Endothelial cell of coronary artery (primary cell): Measurements from ENCODE around the gene RPLP2. TPM values are rescaled to one million over a fixed set of nuclear protein-coding genes. Genes with fewer than 3 reads are reported as not detected.

Source experiments
- total RNA-seq: library from RNA; depleted of rRNA; stranded (reverse); fragments of >200 nt; gene quantifications from 2 replicates; pipeline ENCODE4 v1.2.3, GENCODE V29; 2014

RPLP2 gene
- total RNA-seq: 353 and 358 TPM in 2 replicates

GRCh38 chr11:809287-810039 lies at the start of gene RPLP2:
Gene RPLP2, plus strand, starts transcription at chr11:809967. Its CDS starts 268 bp downstream, at chr11:810235.

DNA sequence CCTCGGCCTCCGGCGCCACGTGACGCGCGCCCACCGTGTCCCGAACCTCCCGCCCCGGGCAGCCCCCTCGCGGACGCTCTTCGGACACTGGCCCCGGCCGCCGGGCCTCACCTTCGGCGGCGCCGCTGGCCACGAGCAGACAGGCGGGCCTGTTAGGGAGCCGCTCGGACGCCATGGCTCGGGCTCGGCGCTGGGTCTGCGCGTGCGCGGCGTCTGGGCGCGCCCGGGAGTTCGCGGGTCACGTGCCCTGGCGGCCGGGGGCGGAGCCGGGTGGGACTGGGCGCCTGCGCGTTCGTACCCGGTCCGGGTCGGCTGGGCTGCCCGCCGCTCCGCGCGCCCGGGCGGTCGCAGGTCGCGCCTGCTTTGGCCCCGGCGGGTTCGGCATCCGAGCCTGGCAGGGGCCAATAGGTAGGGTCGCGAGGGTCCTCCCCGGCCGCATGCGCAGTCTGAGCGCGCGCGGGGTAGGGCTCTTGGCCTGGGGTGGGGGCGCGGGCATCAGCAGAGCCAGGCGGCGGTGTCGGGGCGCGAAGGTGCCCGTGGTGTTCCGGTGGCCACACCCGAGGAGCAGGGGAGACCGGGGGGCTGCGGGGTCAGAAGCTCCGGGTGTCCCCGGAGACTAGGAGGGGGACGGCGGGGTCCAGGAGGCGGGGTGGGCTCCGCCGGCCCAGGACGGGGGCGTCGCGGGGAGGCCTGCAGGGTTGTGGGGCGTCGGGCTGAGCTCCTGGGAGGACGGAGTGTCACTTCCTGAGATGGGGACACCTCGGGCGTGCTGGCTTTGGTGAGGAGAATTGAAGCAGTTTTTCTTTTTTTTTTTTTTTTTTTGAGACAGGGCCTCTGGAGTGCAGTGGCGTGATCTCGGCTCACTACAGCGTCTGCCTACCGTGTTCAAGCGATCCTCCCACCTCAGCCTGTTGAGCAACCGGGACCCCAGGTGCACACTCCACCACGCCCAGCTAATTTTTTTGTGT lies 32.2 kb upstream of the RPLP2 start, which contains the start of gene GATD1:
TSS of gene GATD1 (minus strand) at position 200 of the 968 bp plus-strand sequence. CDS start at position 175, 25 bp downstream.

GRCh38 chr11:789943-790342 lies 19.8 kb upstream of the RPLP2 start, which contains the start of gene CEND1:
Gene CEND1, minus strand, starts transcription at chr11:790090. Its CDS starts 1,514 bp downstream, at chr11:788576.

DNA sequence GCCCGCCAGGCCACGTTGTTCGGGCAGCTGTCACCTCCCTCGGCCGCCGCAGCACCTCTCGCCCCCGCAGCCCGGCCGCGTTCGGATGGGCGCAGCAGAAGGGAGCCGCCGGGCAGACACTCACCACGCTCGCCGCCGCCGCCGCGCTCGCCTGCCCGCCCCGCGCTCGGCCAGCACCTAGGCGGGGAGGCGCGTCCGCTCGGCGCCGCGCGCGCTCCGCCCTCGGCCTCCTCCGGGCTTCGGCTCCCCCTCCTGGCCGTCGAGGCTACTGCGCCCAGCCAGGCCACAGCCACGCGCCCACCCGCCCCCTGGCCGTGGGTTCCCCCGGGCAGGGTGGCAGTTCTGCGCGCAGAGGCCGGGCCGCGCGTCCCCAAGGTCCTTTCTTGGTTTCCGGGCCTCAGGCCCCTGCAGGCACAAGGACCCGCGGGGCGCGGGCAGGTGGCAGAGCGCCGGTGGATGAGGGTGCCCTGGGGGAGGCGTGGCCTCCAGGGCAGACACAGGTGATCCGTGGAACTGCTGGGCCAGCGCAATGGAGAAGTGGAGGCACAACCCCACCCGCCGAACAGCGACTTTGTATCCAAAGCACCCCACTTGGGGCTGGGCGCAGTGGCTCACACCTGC lies 11.6 kb upstream of the RPLP2 start, which contains the start of gene SLC25A22:
TSS of gene SLC25A22 (minus strand) at position 189 of the 621 bp plus-strand sequence. CDS start 3,275 bp downstream, outside the sequence.

DNA sequence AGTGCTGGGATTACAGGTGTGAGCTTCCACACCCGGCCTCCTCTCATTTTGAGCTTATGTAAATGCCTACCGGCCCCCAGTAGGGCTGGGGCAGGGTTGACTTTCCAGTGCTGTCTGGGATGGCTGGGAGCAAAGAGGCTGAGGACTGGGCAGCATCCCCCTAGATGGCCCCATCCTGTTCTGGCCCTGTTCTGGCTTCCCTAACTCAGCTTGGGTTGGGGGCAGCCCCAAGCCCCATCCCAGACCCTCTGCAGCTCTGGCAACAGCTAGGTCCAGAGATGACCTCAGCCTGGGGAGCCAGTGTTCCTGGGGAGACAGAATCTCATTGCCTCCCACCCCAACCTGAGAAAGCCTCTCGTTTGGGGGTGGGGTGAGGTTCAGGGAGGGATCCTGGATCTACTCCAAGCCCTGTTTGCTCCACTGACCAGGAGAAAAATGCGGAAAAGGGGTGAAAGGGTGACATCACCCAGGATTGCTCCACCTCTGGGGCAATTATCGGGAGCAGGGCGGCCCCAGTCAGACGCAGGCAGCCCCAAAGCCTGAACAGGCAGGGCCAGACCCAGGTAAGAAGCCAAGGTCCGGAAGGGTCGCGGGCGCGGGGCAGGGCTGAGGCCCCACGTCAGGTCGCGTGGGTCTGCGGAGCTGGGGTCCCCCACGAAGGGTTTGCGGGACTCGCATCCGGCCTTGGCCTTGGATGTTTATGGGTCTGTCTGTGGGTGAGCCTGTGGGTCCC lies 8.8 kb downstream of the RPLP2 start, which contains the start of gene PNPLA2:
TSS of gene PNPLA2 (plus strand) at position 519 of the 733 bp plus-strand sequence. CDS start 805 bp downstream, outside the sequence.

DNA sequence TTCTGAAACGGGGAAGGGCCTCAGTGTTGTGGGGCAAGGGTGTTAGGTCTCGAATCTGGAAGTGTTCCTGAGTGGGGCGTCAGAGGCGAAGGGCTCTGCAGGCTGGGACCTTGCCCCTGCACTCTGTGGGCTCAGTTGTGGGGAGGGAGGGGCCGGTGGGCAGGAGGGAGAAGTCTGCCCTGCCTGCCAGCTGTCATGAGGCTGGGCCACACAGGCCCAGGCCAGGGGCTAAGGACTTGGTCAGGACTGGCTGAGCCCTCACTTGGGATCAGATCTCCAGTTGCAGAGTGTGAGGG lies 18.1 kb downstream of the RPLP2 start, which contains the start of gene CRACR2B:
TSS of gene CRACR2B (plus strand) at position 23 of the 296 bp plus-strand sequence. CDS start 689 bp downstream, outside the sequence.

DNA sequence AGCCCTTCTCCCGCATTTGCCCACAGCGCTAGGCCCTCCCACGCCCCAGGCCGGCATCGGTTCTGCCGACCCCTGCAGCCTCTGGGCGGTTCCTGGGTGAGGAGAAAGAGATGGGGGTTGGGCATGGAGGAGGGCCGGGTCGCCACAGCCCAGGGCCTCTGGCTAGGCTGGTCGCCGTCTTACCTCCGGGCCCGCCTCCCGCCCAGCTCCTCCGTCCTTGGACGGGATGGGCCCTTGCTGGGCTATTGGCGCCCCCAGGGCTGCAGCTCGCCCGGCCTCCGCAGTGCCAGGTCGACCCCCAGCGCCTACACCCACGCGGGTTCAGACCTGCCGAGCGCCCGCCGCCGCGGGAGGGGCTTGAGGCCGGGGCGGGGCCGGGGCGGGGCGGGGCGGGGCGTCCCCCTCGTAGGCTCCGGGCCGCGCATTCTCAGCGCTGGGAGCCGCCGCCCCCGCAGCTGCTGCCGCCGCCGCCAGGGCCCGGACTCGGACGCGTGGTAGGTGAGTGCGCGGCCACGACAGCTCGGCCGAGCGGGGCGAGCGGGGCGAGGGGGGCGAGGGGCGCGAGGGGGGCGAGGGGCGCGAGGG lies 22.9 kb downstream of the RPLP2 start, which contains the start of gene CD151:
TSS of gene CD151 (plus strand) at position 424 of the 585 bp plus-strand sequence. CDS start 3,118 bp downstream, outside the sequence.

DNA sequence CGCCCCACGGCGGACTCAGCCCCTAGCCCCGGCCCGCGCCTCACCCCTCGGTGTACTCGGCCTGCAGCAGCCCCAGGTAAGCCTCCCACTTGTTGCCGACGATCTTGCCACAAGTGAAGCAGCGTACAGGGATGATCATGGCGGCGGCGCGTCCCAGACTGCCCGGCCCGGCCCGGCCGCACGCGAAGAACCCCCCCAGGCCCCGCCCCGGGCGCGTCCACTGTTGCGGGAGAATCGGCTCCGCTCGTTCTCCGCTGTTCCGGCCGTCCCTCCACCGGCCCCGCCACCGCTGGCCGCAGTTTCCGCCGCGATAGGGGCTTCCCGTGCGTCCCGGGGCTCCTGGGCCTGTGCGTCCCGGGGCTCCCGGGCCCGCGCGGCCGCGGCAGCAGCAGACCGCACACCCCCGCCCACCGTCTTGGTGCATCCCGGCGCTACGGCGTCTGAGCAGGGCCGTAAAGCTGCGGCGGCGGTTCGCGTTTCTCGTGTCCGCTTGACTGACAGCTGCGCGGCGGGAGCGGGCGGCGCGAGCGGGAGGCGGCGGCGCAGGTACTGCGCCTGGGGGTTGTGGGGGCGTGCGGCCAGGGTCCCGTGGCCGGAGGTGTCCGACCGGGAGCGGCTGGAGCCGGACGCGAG lies 32.7 kb downstream of the RPLP2 start, which contains the start of the genes POLR2L and TSPAN4:
TSS of gene POLR2L (minus strand) at position 160 of the 633 bp plus-strand sequence. CDS start at position 139, 21 bp downstream.
TSS of gene TSPAN4 (plus strand) at position 483 of the 633 bp plus-strand sequence. CDS start 7,453 bp downstream, outside the sequence.

Other genes with a start within 250 kb of the RPLP2 start
- 0.36 and 1.1 TPM in 2 replicates for gene LMNTD2, start 249.2 kb upstream of the RPLP2 start, total RNA-seq
- 10.4 and 14.9 TPM in 2 replicates for gene RASSF7, start 249.0 kb upstream of the RPLP2 start, total RNA-seq
- gene PHRF1, start 233.5 kb upstream of the RPLP2 start, total RNA-seq: 25.6 and 33.3 TPM in 2 replicates
- 10.4 and 11.3 TPM in 2 replicates for gene IRF7, start 194.0 kb upstream of the RPLP2 start, total RNA-seq
- gene CDHR5, start 185.0 kb upstream of the RPLP2 start, total RNA-seq: not detected in 2 replicates
- gene SCT, start 182.8 kb upstream of the RPLP2 start, total RNA-seq: not detected in 2 replicates
- gene DRD4, start 172.7 kb upstream of the RPLP2 start, total RNA-seq: not detected in 2 replicates
- 39.4 and 44.8 TPM in 2 replicates for gene DEAF1, start 114.7 kb upstream of the RPLP2 start, total RNA-seq
- gene TMEM80, start 114.2 kb upstream of the RPLP2 start, total RNA-seq: 5.5 and 6.2 TPM in 2 replicates
- 2.7 and 3.9 TPM in 2 replicates for gene EPS8L2, start 103.7 kb upstream of the RPLP2 start, total RNA-seq
- 207 and 250 TPM in 2 replicates for gene TALDO1, start 62.5 kb upstream of the RPLP2 start, total RNA-seq
- 22.7 and 25.9 TPM in 2 replicates for gene GATD1, start 32.5 kb upstream of the RPLP2 start, total RNA-seq
- under 0.01 and 0.18 TPM in 2 replicates for gene CEND1, start 19.9 kb upstream of the RPLP2 start, total RNA-seq
- gene SLC25A22, start 11.7 kb upstream of the RPLP2 start, total RNA-seq: 6.8 and 7.6 TPM in 2 replicates
- 7.0 and 9.0 TPM in 2 replicates for gene PIDD1, start 4.7 kb upstream of the RPLP2 start, total RNA-seq
- gene PNPLA2, start 8.9 kb downstream of the RPLP2 start, total RNA-seq: 15.0 and 23.4 TPM in 2 replicates
- gene CRACR2B, start 18.0 kb downstream of the RPLP2 start, total RNA-seq: 2.7 and 4.8 TPM in 2 replicates
- gene CD151, start 23.0 kb downstream of the RPLP2 start, total RNA-seq: 545 and 757 TPM in 2 replicates
- gene POLR2L, start 32.6 kb downstream of the RPLP2 start, total RNA-seq: 159 and 286 TPM in 2 replicates
- 63.9 and 81.4 TPM in 2 replicates for gene TSPAN4, start 32.9 kb downstream of the RPLP2 start, total RNA-seq
- 34.7 and 45.0 TPM in 2 replicates for gene CHID1, start 100.8 kb downstream of the RPLP2 start, total RNA-seq
- 37.9 and 49.3 TPM in 2 replicates for gene AP2A2, start 115.9 kb downstream of the RPLP2 start, total RNA-seq
- not detected in 2 replicates for gene MUC6, start 226.8 kb downstream of the RPLP2 start, total RNA-seq